Mucosa of rectum (tissue), 2 donors: ENCODE data around the gene SRSF11.

Experiments
- H3K27ac ChIP-seq, 2 donors: one replicate each; pipeline ENCODE4 v1.7.0; 2013; ENCODE audit warnings: inconsistent platforms in 2 of 2, low read depth in 2 of 2, low read length in 2 of 2
- H3K27me3 ChIP-seq, 2 donors: one replicate each; pipeline ENCODE4 v1.7.0; 2013; ENCODE audit warnings: low read length in 2 of 2; ENCODE audit not compliant: control insufficient read depth in 2 of 2, insufficient read depth in 2 of 2
- H3K36me3 ChIP-seq, 2 donors: one replicate each; pipeline ENCODE4 v1.7.0; 2013; ENCODE audit warnings: low read length in 2 of 2; ENCODE audit not compliant: control insufficient read depth in 2 of 2, insufficient read depth in 2 of 2
- H3K4me1 ChIP-seq, 2 donors: one replicate each; pipeline ENCODE4 v1.7.0; 2013; ENCODE audit warnings: low read length in 2 of 2, mild to moderate bottlenecking in 1 of 2; ENCODE audit not compliant: control insufficient read depth in 2 of 2, insufficient read depth in 2 of 2
- H3K4me3 ChIP-seq, 2 donors: one replicate each; pipeline ENCODE4 v1.7.0; 2013; ENCODE audit warnings: low read length in 2 of 2
- H3K9ac ChIP-seq, 2 donors: one replicate each; pipeline ENCODE4 v1.7.0; 2013; ENCODE audit warnings: low read length in 2 of 2, low read depth in 1 of 2, mild to moderate bottlenecking in 1 of 2
- H3K9me3 ChIP-seq, 2 donors: one replicate each; pipeline ENCODE4 v1.7.0; 2013; ENCODE audit warnings: low read length in 2 of 2; ENCODE audit not compliant: control insufficient read depth in 2 of 2
- donor health status: healthy.
- donor health status: Normal muscosa, but diverticular disease.

SRSF11 gene

GRCh38 chr1:70220015-70220414 is 1.2 kb upstream of the SRSF11 start:
- peaks cover 11 to 14% of the 10 kb centered on the region in 2 donors for H3K36me3 ChIP-seq
- no peaks in the 10 kb centered on the region for H3K27me3 ChIP-seq
- H3K4me3 ChIP-seq, result no peak overlapping the region
- H3K9me3 ChIP-seq, result no peaks in the 10 kb centered on the region
- H3K4me1 ChIP-seq, result peaks cover 7 to 18% of the 10 kb centered on the region in 2 donors
- no peak overlapping the region for H3K27ac ChIP-seq
- H3K9ac ChIP-seq, result no peak overlapping the region

- H3K27me3 ChIP-seq, result no peaks in the 10 kb centered on the region
- H3K4me3 ChIP-seq, result peak overlapping the region; percentile 90
- no peaks in the 10 kb centered on the region for H3K9me3 ChIP-seq
- H3K4me1 ChIP-seq, result peaks cover 7 to 18% of the 10 kb centered on the region in 2 donors
- H3K27ac ChIP-seq, result peak overlapping the region; percentile 98
- peak overlapping the region; percentile 53 to 86 for H3K9ac ChIP-seq
- peaks cover 13 to 15% of the 10 kb centered on the region in 2 donors for H3K36me3 ChIP-seq
These were observed 503 bp upstream of the SRSF11 start for GRCh38 chr1:70220517-70221237.

GRCh38 chr1:70222716-70223235 is 1.6 kb downstream of the SRSF11 start:
- H3K4me3 ChIP-seq, result peak overlapping the region; percentile 90
- H3K36me3 ChIP-seq, result peaks cover 18 to 19% of the 10 kb centered on the region in 2 donors
- H3K9ac ChIP-seq, result peak overlapping the region; percentile 86 to 97
- H3K27ac ChIP-seq, result no peak overlapping the region
- no peaks in the 10 kb centered on the region for H3K27me3 ChIP-seq
- H3K9me3 ChIP-seq, result no peaks in the 10 kb centered on the region
- H3K4me1 ChIP-seq, result peaks cover 7 to 18% of the 10 kb centered on the region in 2 donors

GRCh38 chr1:70224954-70225353 is 3.8 kb downstream of the SRSF11 start:
- Histone ChIP-seq H3K9ac (no peak overlapping the region), H3K27me3 (no peaks in the 10 kb centered on the region), H3K9me3 (no peaks in the 10 kb centered on the region), H3K4me3 (no peak overlapping the region), H3K27ac (no peak overlapping the region), H3K36me3 (peaks cover 30 to 35% of the 10 kb centered on the region in 2 donors), H3K4me1 (peaks cover 7 to 18% of the 10 kb centered on the region in 2 donors)

- no peak overlapping the region for H3K9ac ChIP-seq
- H3K36me3 ChIP-seq, result peaks cover 50 to 58% of the 10 kb centered on the region in 2 donors
- H3K27ac ChIP-seq, result no peak overlapping the region
- H3K27me3 ChIP-seq, result no peaks in the 10 kb centered on the region
- H3K4me3 ChIP-seq, result no peak overlapping the region
- no peaks in the 10 kb centered on the region for H3K9me3 ChIP-seq
- peaks cover 5 to 9% of the 10 kb centered on the region in 2 donors for H3K4me1 ChIP-seq
These were observed 6.3 kb downstream of the SRSF11 start for GRCh38 chr1:70227439-70227838.

GRCh38 chr1:70228670-70229069 is 7.5 kb downstream of the SRSF11 start:
- Histone ChIP-seq H3K27me3 (no peaks in the 10 kb centered on the region), H3K4me3 (no peak overlapping the region), H3K36me3 (peaks cover 62 to 63% of the 10 kb centered on the region in 2 donors), H3K9ac (no peak overlapping the region), H3K27ac (no peak overlapping the region), H3K9me3 (no peaks in the 10 kb centered on the region), H3K4me1 (no peaks in the 10 kb centered on the region)

GRCh38 chr1:70231475-70231874 is 10.3 kb downstream of the SRSF11 start:
- Histone ChIP-seq H3K4me3 (no peak overlapping the region), H3K4me1 (no peaks in the 10 kb centered on the region), H3K27me3 (no peaks in the 10 kb centered on the region), H3K36me3 (peaks cover 70 to 72% of the 10 kb centered on the region in 2 donors), H3K9me3 (no peaks in the 10 kb centered on the region), H3K27ac (no peak overlapping the region), H3K9ac (no peak overlapping the region)

GRCh38 chr1:70234733-70235132 is 13.6 kb downstream of the SRSF11 start:
- H3K36me3 ChIP-seq, result peaks cover 74 to 79% of the 10 kb centered on the region in 2 donors
- no peak overlapping the region for H3K27ac ChIP-seq
- no peaks in the 10 kb centered on the region for H3K27me3 ChIP-seq
- H3K4me3 ChIP-seq, result no peak overlapping the region
- no peaks in the 10 kb centered on the region for H3K4me1 ChIP-seq
- H3K9ac ChIP-seq, result no peak overlapping the region
- H3K9me3 ChIP-seq, result no peaks in the 10 kb centered on the region

GRCh38 chr1:70239940-70240339 is 18.8 kb downstream of the SRSF11 start:
- H3K27ac ChIP-seq, result no peak overlapping the region
- H3K27me3 ChIP-seq, result no peaks in the 10 kb centered on the region
- H3K4me1 ChIP-seq, result no peaks in the 10 kb centered on the region
- peaks cover 78 to 85% of the 10 kb centered on the region in 2 donors for H3K36me3 ChIP-seq
- no peak overlapping the region for H3K9ac ChIP-seq
- no peaks in the 10 kb centered on the region for H3K9me3 ChIP-seq
- no peak overlapping the region for H3K4me3 ChIP-seq

GRCh38 chr1:70247122-70247521 is 25.9 kb downstream of the SRSF11 start:
- Histone ChIP-seq H3K36me3 (peaks cover 80 to 92% of the 10 kb centered on the region in 2 donors), H3K4me3 (no peak overlapping the region), H3K27ac (no peak overlapping the region), H3K9me3 (no peaks in the 10 kb centered on the region), H3K4me1 (no peaks in the 10 kb centered on the region), H3K27me3 (no peaks in the 10 kb centered on the region), H3K9ac (no peak overlapping the region)
